ENCODE measurements around the gene LGR5.

DNA sequence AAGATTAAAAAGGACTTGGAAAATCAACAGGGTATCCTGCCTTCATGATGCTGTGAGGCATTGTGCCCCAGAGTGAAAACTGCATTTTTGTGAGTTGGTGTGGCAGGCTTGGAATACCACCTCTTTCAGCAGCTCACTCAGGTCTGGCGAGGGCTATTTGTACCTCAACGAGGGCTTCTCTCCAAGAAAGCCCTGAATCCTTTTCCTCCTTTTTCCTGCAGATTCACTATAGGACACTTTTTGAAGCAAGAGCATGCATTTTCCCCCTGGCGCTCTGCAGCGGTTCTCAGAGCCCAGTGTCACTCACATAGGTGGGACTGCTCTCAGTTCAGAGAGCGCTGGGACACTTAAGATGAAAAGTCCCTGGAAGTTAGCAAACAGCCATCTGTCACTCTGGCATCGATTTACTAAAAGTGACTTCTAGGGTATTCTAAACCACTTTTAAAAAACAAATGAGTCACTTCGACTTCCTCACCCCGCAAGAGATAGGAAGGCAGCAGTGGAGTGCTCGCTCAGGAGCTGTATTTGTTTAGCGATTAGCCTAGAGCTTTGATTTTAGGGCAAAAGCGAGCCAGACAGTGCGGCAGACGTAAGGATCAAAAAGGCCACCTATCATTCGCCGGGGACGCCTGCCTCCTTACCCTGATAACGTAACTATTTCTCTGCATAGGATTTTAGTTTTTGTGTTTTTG lies 782 bp upstream of the LGR5 start:
- TF ChIP-seq, protein P1, sequence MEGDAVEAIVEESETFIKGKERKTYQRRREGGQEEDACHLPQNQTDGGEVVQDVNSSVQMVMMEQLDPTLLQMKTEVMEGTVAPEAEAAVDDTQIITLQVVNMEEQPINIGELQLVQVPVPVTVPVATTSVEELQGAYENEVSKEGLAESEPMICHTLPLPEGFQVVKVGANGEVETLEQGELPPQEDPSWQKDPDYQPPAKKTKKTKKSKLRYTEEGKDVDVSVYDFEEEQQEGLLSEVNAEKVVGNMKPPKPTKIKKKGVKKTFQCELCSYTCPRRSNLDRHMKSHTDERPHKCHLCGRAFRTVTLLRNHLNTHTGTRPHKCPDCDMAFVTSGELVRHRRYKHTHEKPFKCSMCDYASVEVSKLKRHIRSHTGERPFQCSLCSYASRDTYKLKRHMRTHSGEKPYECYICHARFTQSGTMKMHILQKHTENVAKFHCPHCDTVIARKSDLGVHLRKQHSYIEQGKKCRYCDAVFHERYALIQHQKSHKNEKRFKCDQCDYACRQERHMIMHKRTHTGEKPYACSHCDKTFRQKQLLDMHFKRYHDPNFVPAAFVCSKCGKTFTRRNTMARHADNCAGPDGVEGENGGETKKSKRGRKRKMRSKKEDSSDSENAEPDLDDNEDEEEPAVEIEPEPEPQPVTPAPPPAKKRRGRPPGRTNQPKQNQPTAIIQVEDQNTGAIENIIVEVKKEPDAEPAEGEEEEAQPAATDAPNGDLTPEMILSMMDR (IDR thresholded peaks at IDR 0.05; ENCODE audit: insufficient read depth, low read length, poor library complexity, severe bottlenecking): no peak
- TF ChIP-seq EZH2phosphoT487 (conservative IDR thresholded peaks at IDR 0.05; ENCODE audit: low read length): no peak

Measured in SU-DHL-6 (cell line).